Smooth muscle cell (in vitro differentiated cells): ENCODE measurements around the gene GPR65. TPM values are rescaled to one million over a fixed set of nuclear protein-coding genes. Genes with fewer than 3 reads are reported as not detected.

Source experiments
- DNase-seq: peaks from one replicate; lab custom pipeline; 2025; ENCODE audit not compliant: unreplicated experiment; lab: John Stamatoyannopoulos, UW
- H2AFZ ChIP-seq: fragments of 200-600 bp; sonication (generic); 2 replicates; pipeline ENCODE4 v1.6.0; 2016; ENCODE audit warnings: antibody characterized with exemption, low read depth, mild to moderate bottlenecking
- H3F3A ChIP-seq: fragments of 200-600 bp; sonication (generic); 2 replicates; pipeline ENCODE4 v1.6.0; 2017; ENCODE audit warnings: antibody characterized with exemption, low read depth
- H3K27ac ChIP-seq: fragments of 200-600 bp; sonication (generic); 2 replicates; pipeline ENCODE4 v1.5.1; 2016; ENCODE audit warnings: low read depth, mild to moderate bottlenecking
- H3K27me3 ChIP-seq: fragments of 200-600 bp; sonication (generic); 2 replicates; pipeline ENCODE4 v1.6.1; 2016; ENCODE audit warnings: low read depth, mild to moderate bottlenecking
- H3K36me3 ChIP-seq: fragments of 200-600 bp; sonication (generic); 2 replicates; pipeline ENCODE4 v1.5.1; 2016; ENCODE audit warnings: low read depth
- H3K4me1 ChIP-seq: fragments of 200-600 bp; sonication (generic); 2 replicates; pipeline ENCODE4 v1.5.1; 2016; ENCODE audit warnings: low read depth
- H3K4me2 ChIP-seq: fragments of 200-600 bp; sonication (generic); 2 replicates; pipeline ENCODE4 v1.6.0; 2016; ENCODE audit warnings: mild to moderate bottlenecking
- H3K4me3 ChIP-seq: fragments of 200-600 bp; sonication (generic); 2 replicates; pipeline ENCODE4 v1.5.1; 2016; ENCODE audit warnings: mild to moderate bottlenecking
- H3K79me2 ChIP-seq: fragments of 200-600 bp; sonication (generic); 2 replicates; pipeline ENCODE4 v1.6.0; 2016; ENCODE audit warnings: low read depth, mild to moderate bottlenecking
- H3K9ac ChIP-seq: fragments of 200-600 bp; sonication (generic); 2 replicates; pipeline ENCODE4 v1.6.0; 2016; ENCODE audit warnings: low read depth
- H3K9me3 ChIP-seq: fragments of 200-600 bp; sonication (generic); replicated peaks from 2 replicates; pipeline ENCODE4 v1.5.1; 2016; ENCODE audit warnings: low read depth
- H4K20me1 ChIP-seq: fragments of 200-600 bp; sonication (generic); 2 replicates; pipeline ENCODE4 v1.6.0; 2016; ENCODE audit warnings: low read depth
- CTCF ChIP-seq: fragments of 200-600 bp; sonication (generic); IDR thresholded peaks from 2 replicates; pipeline ENCODE4 v1.5.1; 2017; ENCODE audit warnings: borderline replicate concordance, mild to moderate bottlenecking, antibody characterized with exemption; ENCODE audit not compliant: insufficient read depth, poor library complexity, severe bottlenecking
- WGBS: methylation state at CpG from one replicate; pipeline ENCODE4 v1.1.7; 2016; ENCODE audit warnings: low lambda C conversion rate; 5-methylcytosine and 5-hydroxymethylcytosine counted together
- polyA plus RNA-seq: library from polyadenylated mRNA; unstranded; fragments of >200 nt; fragmentation: Nextera tagmentation; extraction: Ambion mirVana; gene quantifications from 2 replicates; pipeline ENCODE4 v1.2.1, GENCODE V29; 2016
- total RNA-seq: library from RNA; depleted of rRNA; stranded (reverse); fragments of >200 nt; gene quantifications from 2 replicates; pipeline ENCODE4 v1.2.3, GENCODE V29; 2014

The GPR65 gene
- total and polyA plus RNA-seq, 2 experiments from 2014 or later, result 0.09 TPM; not detected in 1

GRCh38 chr14:88012495-88012894 is 7.6 kb downstream of the GPR65 start:
- Histone ChIP-seq H3K4me3 (no peak overlapping the region), H3K9ac (no peak overlapping the region), H3F3A (no peaks in the 10 kb centered on the region), H2AFZ (no peak overlapping the region), H3K36me3 (no peaks in the 10 kb centered on the region), H3K27me3 (no peaks in the 10 kb centered on the region), H3K9me3 (no peaks in the 10 kb centered on the region), H3K4me1 (peaks cover 7% of the 10 kb centered on the region), H3K79me2 (no peaks in the 10 kb centered on the region), H3K27ac (no peak overlapping the region), H3K4me2 (no peak overlapping the region), H4K20me1 (no peaks in the 10 kb centered on the region)
- 90% methylated on average over 5 of the region's 5 CpGs for WGBS
- DNase-seq, result no peak
- TF ChIP-seq CTCF, result no peak

DNA sequence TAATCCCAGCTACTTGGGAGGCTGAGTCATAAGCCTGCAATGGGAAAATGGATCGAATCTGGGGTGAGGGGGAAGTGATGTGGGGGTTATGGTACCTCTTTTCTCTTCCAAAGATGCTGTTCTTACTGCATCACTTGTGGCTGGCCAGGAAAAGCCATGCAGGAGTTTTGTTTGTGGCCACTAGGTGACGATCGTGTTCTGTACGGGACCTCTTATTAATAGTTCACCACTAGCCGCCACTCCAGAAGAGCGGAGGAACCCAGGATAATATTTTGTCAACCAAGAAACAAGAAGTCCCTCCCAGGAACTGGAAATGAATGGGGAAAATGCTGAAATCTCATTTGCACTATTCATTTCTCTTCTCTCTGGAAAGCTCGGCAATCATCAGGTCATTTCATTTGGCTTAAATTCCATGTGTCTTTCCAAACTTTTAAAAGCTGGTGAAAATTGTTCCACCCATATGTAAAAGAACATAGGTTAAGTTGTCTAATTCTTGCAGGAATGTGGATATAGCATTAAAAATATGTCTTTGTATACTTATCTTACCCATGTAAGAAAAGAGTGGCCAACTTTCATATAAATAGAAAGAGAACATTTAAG is 8.9 kb downstream of the GPR65 start:
- H2AFZ ChIP-seq, result peak overlapping the region; percentile 77
- peak overlapping the region; percentile 55 for H3K4me2 ChIP-seq
- DNase-seq, result peak; percentile 6
- H3K36me3 ChIP-seq, result no peaks in the 10 kb centered on the region
- H3K27ac ChIP-seq, result no peak overlapping the region
- no peaks in the 10 kb centered on the region for H3K27me3 ChIP-seq
- H3K9me3 ChIP-seq, result no peaks in the 10 kb centered on the region
- no peaks in the 10 kb centered on the region for H4K20me1 ChIP-seq
- H3K4me1 ChIP-seq, result peaks cover 12% of the 10 kb centered on the region
- no peak overlapping the region for H3K9ac ChIP-seq
- peak; percentile 77 for TF ChIP-seq CTCF
- no peak overlapping the region for H3K4me3 ChIP-seq
- 8% methylated on average over 7 of the region's 7 CpGs for WGBS
- H3K79me2 ChIP-seq, result no peaks in the 10 kb centered on the region
- peaks cover 4% of the 10 kb centered on the region for H3F3A ChIP-seq

GRCh38 chr14:88016768-88017167 is 11.8 kb downstream of the GPR65 start:
- Histone ChIP-seq H3K4me3 (no peak overlapping the region), H3K27me3 (no peaks in the 10 kb centered on the region), H3F3A (peaks cover 4% of the 10 kb centered on the region), H3K4me1 (peaks cover 12% of the 10 kb centered on the region), H3K9ac (peak overlapping the region; percentile 27), H3K27ac (peak overlapping the region; percentile 89), H3K9me3 (no peaks in the 10 kb centered on the region), H3K36me3 (no peaks in the 10 kb centered on the region), H4K20me1 (no peaks in the 10 kb centered on the region), H3K4me2 (peak overlapping the region; percentile 50), H2AFZ (peak overlapping the region; percentile 91), H3K79me2 (no peaks in the 10 kb centered on the region)
- no peak for DNase-seq
- no peak for TF ChIP-seq CTCF
- 89% methylated on average over 2 of the region's 2 CpGs for WGBS

- Histone ChIP-seq H3K27ac (peak overlapping the region; percentile 89), H3K4me2 (peak overlapping the region; percentile 50), H3K9ac (peak overlapping the region; percentile 27), H3K79me2 (no peaks in the 10 kb centered on the region), H3K4me3 (no peak overlapping the region), H3K36me3 (no peaks in the 10 kb centered on the region), H3F3A (peaks cover 4% of the 10 kb centered on the region), H3K4me1 (peaks cover 12% of the 10 kb centered on the region), H4K20me1 (no peaks in the 10 kb centered on the region), H3K27me3 (no peaks in the 10 kb centered on the region), H2AFZ (peak overlapping the region; percentile 91), H3K9me3 (no peaks in the 10 kb centered on the region)
- WGBS, result 72% methylated on average over 2 of the region's 2 CpGs
- no peak for TF ChIP-seq CTCF
- no peak for DNase-seq
Observed at GRCh38 chr14:88017535-88017934, 12.6 kb downstream of the GPR65 start.
